LNCAP (cell line): ENCODE results near the gene SRRM1.

Experiments used
- TF ChIP-seq, protein P1 (sequence below): fragments of 450-650 bp; IDR thresholded peaks from 2 replicates; pipeline ENCODE4 v1.5.1; 2017; ENCODE audit warnings: mild to moderate bottlenecking

Gene SRRM1

DNA sequence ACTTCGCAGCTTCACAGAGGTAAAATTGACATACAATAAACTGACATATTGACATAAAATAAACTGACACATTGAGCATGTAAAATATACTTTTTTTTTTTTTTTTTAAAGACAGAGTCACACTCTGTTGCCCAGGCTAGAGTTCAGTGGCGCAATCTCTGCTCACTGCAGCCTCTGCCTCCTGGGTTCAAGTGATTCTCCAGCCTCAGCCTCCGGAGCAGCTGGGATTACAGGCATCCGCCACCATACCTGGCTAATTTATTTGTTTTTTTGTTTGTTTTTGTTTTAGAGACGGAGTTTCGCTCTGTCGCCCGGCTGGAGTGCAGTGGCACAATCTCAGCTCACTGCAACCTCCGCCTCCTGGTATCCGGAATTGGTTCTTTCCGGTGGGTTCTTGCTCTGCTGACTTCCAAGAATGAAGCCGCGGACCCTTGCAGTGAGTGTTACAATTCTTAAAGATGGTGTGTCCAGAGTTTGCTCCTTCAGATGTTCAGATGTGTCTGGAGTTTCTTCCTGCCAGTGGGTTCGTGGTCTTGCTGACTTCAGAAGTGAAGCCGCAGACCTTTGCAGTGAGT is 53.7 kb downstream of the SRRM1 start:
- TF ChIP-seq, protein P1, sequence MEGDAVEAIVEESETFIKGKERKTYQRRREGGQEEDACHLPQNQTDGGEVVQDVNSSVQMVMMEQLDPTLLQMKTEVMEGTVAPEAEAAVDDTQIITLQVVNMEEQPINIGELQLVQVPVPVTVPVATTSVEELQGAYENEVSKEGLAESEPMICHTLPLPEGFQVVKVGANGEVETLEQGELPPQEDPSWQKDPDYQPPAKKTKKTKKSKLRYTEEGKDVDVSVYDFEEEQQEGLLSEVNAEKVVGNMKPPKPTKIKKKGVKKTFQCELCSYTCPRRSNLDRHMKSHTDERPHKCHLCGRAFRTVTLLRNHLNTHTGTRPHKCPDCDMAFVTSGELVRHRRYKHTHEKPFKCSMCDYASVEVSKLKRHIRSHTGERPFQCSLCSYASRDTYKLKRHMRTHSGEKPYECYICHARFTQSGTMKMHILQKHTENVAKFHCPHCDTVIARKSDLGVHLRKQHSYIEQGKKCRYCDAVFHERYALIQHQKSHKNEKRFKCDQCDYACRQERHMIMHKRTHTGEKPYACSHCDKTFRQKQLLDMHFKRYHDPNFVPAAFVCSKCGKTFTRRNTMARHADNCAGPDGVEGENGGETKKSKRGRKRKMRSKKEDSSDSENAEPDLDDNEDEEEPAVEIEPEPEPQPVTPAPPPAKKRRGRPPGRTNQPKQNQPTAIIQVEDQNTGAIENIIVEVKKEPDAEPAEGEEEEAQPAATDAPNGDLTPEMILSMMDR = no peak

- TF ChIP-seq, protein P1 = no peak
These were observed 56.5 kb downstream of the SRRM1 start for GRCh38 chr1:24699628-24700027.

DNA sequence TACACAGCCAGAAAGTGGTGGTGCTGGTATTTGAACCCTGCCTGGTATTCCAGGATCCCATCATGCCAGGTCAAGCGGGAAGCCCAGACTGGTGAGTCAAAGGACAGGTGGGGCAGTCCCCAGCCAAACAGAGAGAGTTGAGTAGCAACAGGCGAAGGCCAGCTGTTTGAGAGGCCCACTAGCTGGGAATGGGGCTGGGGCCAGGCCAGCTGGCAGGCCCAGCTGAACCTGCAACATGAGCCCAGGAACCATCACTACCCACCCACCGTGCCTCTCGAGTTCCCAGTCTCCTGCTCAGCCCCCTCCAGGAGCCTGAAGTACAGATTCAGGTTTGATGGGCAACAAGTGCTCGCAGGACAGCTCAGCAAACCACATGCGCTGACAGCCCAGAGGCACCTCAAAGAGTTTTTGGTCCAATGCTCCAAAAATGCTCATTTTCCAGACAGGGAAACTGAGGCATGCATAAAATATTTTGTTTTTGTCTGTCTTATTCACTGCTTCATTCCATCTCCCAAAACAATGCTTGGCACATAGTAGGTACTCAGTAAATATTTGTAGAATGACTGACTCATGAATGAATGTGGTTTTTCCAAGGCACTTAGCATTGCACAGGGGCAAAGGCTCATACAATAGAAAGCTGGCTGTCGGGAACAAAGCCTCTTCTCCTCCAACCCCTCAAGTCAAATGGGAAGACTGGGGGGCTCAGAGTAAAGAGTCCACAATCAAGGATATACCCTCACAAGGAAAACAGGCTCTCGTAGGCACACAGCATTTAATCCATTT is 59.6 kb downstream of the SRRM1 start:
- TF ChIP-seq, protein P1 = no peak

DNA sequence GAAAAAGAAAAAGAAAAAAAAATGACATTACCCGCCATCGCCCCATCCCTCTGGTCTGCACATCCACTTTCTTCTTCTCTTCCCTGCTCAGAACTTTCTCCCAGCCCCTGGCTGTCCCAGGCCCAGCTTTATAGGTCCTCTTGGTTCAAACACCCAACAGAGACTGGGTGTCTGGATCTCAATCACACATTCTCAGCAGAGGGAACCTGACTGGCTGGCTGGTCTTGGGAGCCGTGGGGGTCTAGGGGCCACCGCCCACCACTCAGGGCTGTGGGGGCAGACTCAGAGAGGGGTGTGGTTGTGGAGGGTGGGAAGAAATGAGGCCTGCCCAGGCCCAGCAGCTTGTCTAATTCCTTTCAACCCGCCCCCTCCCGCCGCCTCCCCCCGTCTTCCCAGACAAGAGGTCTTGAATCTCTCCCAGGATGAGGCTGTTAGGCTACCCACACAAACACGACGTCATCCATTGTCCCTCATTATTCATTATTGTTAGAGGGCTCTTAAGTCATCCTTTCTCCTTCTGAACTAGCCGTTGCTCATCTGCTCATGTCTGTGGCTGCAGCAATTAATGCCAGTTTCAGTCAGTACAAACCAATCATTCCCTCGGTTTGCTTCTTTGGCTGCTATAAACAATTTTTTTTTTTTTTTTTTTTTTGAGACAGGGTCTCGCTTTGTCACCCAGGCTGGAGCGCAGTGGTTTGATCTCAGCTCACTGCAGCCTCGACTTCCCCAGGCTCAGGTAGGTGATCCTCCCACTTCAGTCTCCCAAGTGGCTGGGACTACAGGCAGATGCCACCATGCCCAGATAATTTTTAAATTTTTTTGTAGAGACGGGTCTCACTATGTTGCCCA is 61.5 kb downstream of the SRRM1 start:
- TF ChIP-seq, protein P1 = no peak

- TF ChIP-seq, protein P1 = no peak
These were observed 62.4 kb downstream of the SRRM1 start for GRCh38 chr1:24705260-24706073.

GRCh38 chr1:24707687-24708086 is 64.6 kb downstream of the SRRM1 start:
- TF ChIP-seq, protein P1 = no peak

GRCh38 chr1:24708938-24709337 is 65.8 kb downstream of the SRRM1 start:
- TF ChIP-seq, protein P1 = no peak
